ENCODE data around the gene JRKL.
"Not testable (repeated sequence)": the region's sequence is repeated elsewhere in the genome, so short reads cannot be mapped to it uniquely, and the experiment has no call there.

The JRKL gene

DNA sequence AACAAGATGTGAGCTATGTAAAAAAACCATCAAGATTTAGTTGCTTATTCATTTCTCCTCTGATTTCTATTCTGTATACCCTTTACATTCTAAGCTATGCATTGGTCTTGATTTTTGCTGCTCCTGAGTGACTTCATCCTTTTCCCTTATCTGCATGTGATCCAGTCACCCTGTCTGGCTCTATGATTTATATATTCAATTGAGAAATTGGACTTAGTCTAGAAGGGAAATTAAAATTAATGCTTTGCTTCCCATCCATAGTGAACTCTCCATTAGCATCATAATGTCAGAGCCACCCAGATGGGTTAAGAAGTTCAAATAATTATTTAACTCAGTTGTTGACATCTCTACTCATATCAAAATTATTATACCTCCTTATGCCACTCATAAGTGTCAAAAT is 5.0 kb downstream of the JRKL start:
- DNase-seq, result no peak

GRCh38 chr11:96396637-96397036 is 6.8 kb downstream of the JRKL start:
- no peak for DNase-seq

- no peak for DNase-seq
These were observed 8.1 kb downstream of the JRKL start for GRCh38 chr11:96397863-96398262.

DNA sequence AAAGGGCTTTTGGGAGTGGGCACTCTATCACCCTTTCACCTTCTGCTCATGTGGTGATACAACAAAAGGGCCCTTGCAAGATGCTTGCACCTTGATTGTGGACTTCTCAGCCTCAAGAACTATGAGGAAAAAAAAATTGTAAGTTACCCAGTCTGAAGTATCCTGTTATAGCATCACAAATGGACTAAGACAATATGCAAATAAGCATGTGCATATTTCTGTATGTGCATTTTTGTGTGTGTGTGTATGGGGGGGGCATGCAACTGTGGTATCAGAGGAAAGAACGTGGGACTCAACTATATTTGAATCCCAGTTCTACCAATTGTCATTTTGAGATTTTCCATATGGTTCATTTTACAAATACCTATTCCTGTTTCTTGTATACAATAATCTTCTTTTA is 10.9 kb downstream of the JRKL start:
- DNase-seq, result no peak

- not testable (repeated sequence) for DNase-seq
These were observed 21.6 kb downstream of the JRKL start for GRCh38 chr11:96411412-96411811.

- no peak for DNase-seq
These were observed 23.1 kb downstream of the JRKL start for GRCh38 chr11:96412761-96413381.

- no peak for DNase-seq
These were observed 23.6 kb downstream of the JRKL start for GRCh38 chr11:96413408-96413807.

DNA sequence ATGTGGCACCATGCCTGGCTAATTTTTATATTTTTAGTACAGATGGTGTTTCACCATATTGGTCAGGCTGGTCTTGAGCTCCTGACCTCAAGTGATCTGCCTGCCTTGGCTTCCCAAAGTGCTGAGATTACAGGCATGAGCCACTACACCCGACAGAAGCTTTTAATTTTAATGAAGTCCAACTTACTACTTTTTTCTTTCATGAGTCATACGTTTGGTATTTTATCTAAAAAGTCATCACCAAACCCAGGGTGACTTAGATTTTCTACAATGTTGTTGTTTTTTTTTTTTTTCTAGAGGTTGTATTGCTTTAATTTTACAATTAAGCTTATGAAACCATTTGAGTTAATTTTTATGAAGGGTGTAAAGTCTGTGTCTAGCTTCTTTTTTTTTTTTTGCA is 34.9 kb downstream of the JRKL start:
- DNase-seq, result no peak

DNA sequence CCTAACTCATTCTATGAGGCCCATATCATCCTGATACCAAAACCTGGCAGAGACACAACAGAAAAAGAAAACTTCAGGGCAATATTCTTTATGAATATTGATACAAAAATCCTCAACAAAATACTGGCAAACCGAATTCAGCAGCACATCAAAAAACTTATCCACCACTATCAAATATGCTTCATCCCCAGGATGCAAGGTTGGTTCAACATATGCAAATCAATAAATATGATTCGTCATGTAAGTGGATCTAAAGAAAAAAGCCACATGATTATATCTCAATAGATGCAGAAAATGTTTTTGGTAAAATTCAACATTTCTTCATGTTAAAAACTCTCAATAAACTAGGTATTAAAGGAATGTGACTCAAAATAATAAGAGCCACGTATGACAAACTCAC is 40.9 kb downstream of the JRKL start:
- DNase-seq, result no peak

DNA sequence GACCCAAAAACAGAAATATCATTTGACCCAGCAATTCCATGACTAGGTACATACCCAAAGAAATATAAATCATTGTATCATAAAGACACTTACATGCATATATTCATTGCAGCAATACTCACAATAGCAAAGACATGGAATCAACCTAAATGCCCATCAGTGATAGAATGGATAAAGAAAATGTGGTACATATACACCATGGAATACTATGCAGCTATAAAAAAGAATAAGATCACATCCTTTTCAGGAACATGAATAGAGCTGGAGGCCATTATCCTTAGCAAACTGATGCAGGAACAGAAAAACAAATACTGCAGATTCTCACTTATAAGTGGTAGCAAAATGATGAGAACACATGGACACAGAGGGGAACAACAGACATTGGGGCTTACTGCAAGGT is 42.8 kb downstream of the JRKL start:
- not testable (repeated sequence) for DNase-seq
